Esophagus squamous epithelium (tissue), 5 donors: Measurements from ENCODE around the gene SEPTIN5. TPM values are rescaled to one million over a fixed set of nuclear protein-coding genes. Genes with fewer than 3 reads are reported as not detected.

ENCODE experiments used
- DNase-seq: peaks from one replicate; lab custom pipeline; 2025; lab: John Stamatoyannopoulos, UW
- H3K27ac ChIP-seq, 4 donors: fragments of 200-600 bp; sonication (generic); one replicate each; pipeline ENCODE4 v1.5.1; 2016 to 2019; ENCODE audit warnings: mild to moderate bottlenecking in 1 of 4
- H3K27me3 ChIP-seq, 4 donors: fragments of 200-600 bp; sonication (generic); 1 replicate in 3 of 4; 2 replicates in 1 of 4; pipeline versions ENCODE4 v1.5.1 to v1.6.0; 2017 to 2021; ENCODE audit warnings: antibody characterized with exemption in 1 of 4
- H3K36me3 ChIP-seq, 3 donors: fragments of 200-600 bp; sonication (generic); one replicate each; pipeline ENCODE4 v1.5.1; 2016 to 2019
- H3K4me1 ChIP-seq, 3 donors: fragments of 200-600 bp; sonication (generic); one replicate each; pipeline ENCODE4 v1.5.1; 2017 to 2019
- H3K4me3 ChIP-seq, 4 donors: fragments of 200-600 bp; sonication (generic); 1 replicate in 3 of 4; 2 replicates in 1 of 4; pipeline ENCODE4 v1.5.1; 2016 to 2019; ENCODE audit warnings: mild to moderate bottlenecking in 2 of 4, moderate library complexity in 1 of 4
- H3K9me3 ChIP-seq, 3 donors: fragments of 200-600 bp; sonication (generic); one replicate each; pipeline ENCODE4 v1.5.1; 2016 to 2019
- POLR2A ChIP-seq, 4 donors: fragments of 450-650 bp; IDR thresholded peaks; one replicate each; pipeline ENCODE4 v1.6.1; 2017; ENCODE audit warnings: antibody characterized with exemption in 4 of 4, mild to moderate bottlenecking in 4 of 4, moderate library complexity in 3 of 4
- WGBS, 2 donors: methylation state at CpG; one replicate each; pipeline ENCODE4 v1.1.5; 2018; 5-methylcytosine and 5-hydroxymethylcytosine counted together
- intact Hi-C: fragments of 100-400 bp; cut with DNase I; formaldehyde crosslinking; loops from one replicate; pipeline ENCODE4 v1.15.0; 2022
- total RNA-seq, 4 donors: library from RNA; depleted of rRNA; stranded (reverse); fragments of >200 nt; gene quantifications; one replicate each; pipeline ENCODE4 v1.1.0, GENCODE V29; 2016
- TF ChIP-seq, protein P1 (sequence below), 6 experiments: fragments of 450-650 bp in 4 of 6; fragments of 200-600 bp in 2 of 6; sonication (generic) in 2 of 6; IDR thresholded peaks; one replicate each; pipeline ENCODE4 v1.5.1; 2016 to 2019; ENCODE audit warnings: antibody characterized with exemption in 6 of 6, mild to moderate bottlenecking in 4 of 6, moderate library complexity in 4 of 6
- donor health status: DM: yes; HTN: yes; CAD: no.

SEPTIN5 gene
- total RNA-seq, 4 donors from 2014 or later: 19.8 to 69.7 (median 36.3) TPM

DNA sequence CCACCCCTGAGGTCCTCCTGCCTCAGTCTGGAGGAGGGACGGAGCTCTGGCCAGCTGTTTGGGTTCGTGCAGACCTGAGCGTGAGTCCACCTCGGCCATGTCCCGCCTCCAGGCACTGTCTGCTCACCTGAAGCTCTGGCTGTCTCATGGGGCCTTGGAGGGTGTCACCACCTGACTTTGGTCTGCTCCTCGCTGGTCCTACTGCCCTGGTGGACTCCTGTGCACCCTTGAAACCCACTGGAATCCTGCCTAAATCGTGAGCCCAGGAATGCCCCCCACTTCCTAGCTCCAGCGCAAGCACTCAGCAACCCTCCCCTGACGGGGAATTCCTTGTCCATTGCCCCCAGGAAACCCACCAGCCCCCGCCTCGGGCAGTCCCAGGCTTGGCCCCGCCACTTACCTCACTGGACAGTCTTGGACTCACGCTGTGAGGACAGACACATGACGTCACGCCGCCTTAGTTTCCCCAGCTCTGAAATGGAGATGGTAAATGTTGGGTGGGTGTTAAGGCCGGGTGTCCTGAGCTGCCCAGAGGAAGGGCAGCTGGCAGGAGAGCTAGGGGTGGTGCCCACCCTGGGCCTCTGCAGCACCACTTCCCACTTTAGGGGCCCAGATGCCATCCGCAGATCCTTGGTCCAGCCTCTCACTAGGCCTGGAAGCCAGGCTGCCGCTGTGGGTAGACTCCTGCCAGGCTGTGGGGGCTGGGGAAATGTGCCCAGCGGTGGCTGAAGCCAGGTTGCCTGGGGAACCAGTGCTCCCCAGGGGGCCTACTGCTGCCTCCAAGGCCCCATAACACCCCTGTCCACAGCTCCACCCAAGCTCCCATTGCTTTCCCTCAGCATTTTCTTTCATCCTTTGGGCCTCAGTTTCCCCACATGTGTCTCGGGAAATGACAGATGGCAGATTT lies 28.1 kb downstream of the SEPTIN5 start:
- 81 to 83% methylated on average over 2 to 4 of the region's 21 CpGs for WGBS, 2 donors
- DNase-seq: no peak
- Histone ChIP-seq H3K36me3 (no peaks in the 10 kb centered on the region), H3K9me3 (no peaks in the 10 kb centered on the region), H3K4me3 (no peak overlapping the region), H3K4me1 (no peaks in the 10 kb centered on the region), H3K27ac (no peak overlapping the region), H3K27me3 (peaks cover 0 to 10% (median 0%) of the 10 kb centered on the region in 4 donors)
- intact Hi-C loops: no loop called here
- TF ChIP-seq POLR2A (IDR thresholded peaks at IDR 0.05): no peak
- TF ChIP-seq, protein P1, sequence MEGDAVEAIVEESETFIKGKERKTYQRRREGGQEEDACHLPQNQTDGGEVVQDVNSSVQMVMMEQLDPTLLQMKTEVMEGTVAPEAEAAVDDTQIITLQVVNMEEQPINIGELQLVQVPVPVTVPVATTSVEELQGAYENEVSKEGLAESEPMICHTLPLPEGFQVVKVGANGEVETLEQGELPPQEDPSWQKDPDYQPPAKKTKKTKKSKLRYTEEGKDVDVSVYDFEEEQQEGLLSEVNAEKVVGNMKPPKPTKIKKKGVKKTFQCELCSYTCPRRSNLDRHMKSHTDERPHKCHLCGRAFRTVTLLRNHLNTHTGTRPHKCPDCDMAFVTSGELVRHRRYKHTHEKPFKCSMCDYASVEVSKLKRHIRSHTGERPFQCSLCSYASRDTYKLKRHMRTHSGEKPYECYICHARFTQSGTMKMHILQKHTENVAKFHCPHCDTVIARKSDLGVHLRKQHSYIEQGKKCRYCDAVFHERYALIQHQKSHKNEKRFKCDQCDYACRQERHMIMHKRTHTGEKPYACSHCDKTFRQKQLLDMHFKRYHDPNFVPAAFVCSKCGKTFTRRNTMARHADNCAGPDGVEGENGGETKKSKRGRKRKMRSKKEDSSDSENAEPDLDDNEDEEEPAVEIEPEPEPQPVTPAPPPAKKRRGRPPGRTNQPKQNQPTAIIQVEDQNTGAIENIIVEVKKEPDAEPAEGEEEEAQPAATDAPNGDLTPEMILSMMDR (IDR thresholded peaks at IDR 0.05): no peak

DNA sequence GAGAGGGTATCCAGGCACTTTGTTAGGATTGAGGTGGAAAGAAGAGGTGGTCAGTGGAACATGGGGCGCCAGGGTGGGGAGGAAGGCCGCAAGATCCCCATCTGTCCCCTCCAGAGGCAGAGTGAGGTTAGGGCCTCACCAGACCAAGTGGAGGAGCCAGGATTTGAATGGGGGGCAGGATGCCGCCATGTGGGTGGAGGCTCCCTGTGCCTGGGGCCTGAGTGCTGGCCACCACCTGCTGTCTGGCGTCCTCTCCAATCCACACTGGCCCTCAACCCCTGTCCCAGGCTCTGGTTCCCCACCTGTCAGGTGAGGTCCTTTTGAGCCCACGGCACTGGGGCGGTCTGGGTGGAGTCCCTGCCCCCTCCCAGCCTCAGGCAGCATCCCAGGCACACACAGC lies 28.8 kb downstream of the SEPTIN5 start:
- Histone ChIP-seq H3K36me3 (no peaks in the 10 kb centered on the region), H3K9me3 (no peaks in the 10 kb centered on the region), H3K4me1 (no peaks in the 10 kb centered on the region), H3K27ac (no peak overlapping the region), H3K4me3 (no peak overlapping the region), H3K27me3 (peaks cover 0 to 7% (median 0%) of the 10 kb centered on the region in 4 donors)
- intact Hi-C loops: no loop called here
- WGBS, 2 donors: 86 to 89% methylated on average over 3 to 4 of the region's 6 CpGs
- no peak for DNase-seq
- no peak for TF ChIP-seq POLR2A (IDR thresholded peaks at IDR 0.05)
- TF ChIP-seq, protein P1 (IDR thresholded peaks at IDR 0.05): no peak

DNA sequence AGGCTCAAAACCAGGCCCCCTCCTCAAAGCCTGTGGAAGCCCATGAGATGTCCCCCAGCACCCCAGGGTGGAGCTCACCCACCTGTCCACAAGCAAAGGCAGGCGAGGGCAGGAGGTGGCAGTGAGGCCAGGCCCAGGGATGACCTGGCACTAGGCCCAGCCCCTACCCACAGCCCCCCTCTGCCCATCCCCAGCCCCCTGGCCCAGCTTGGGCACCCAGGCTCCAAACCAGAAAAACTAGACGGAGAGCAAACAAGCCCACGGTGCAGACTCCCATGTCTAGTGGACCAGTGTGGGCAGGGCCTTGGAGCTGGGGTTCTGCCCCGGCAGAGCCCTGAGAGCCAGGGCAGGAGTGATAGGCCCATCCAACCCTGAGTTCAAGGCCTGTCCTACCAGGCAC lies 29.3 kb downstream of the SEPTIN5 start:
- intact Hi-C loops: no loop called here
- DNase-seq: no peak
- no peaks in the 10 kb centered on the region for H3K36me3 ChIP-seq
- H3K4me3 ChIP-seq: no peak overlapping the region
- no peaks in the 10 kb centered on the region for H3K4me1 ChIP-seq
- TF ChIP-seq, protein P1 (IDR thresholded peaks at IDR 0.05): no peak
- no peak for TF ChIP-seq POLR2A (IDR thresholded peaks at IDR 0.05)
- 80% methylated on average over 1 of the region's 4 CpGs; no CpG with 5 or more reads in 1 of the 2 donors for WGBS, 2 donors
- no peaks in the 10 kb centered on the region for H3K9me3 ChIP-seq
- H3K27ac ChIP-seq: no peak overlapping the region
- peaks cover 0 to 6% (median 0%) of the 10 kb centered on the region in 4 donors for H3K27me3 ChIP-seq

DNA sequence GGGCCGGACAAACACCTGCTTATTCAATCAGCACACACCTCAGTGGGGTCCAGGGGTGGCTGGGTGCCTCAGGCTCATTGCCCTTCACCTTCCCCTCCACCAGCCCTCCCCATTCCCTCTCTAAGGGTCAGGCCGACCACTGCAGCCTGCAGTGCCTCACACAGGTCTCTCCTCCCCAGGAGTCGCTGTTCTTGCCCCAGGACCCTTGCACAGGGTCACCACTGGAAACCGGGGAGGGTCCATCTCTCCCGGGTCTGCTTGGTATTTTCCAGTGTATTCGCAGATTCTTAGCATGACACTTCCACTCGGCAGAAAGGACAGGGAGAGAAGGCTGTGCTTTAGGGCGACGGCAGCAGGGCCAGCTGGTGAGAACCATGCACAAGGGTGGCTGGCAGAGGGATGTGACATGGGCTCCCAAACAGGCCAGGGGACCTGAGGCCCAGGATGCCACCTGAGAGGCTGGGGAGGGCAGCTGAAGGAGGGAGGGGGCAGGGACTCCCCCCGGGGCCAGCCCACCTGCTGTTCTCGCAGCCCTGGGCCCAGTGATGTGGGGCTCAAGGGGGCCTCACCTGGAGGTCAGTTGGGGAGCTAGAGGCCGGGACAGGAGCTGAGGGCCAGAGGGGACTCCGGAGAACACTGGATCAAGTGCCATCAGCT lies 30.2 kb downstream of the SEPTIN5 start:
- Histone ChIP-seq H3K36me3 (no peaks in the 10 kb centered on the region), H3K9me3 (no peaks in the 10 kb centered on the region), H3K4me1 (no peaks in the 10 kb centered on the region), H3K27me3 (peaks cover 0 to 7% (median 0%) of the 10 kb centered on the region in 4 donors), H3K4me3 (no peak overlapping the region), H3K27ac (no peak overlapping the region)
- DNase-seq: no peak
- TF ChIP-seq POLR2A (IDR thresholded peaks at IDR 0.05): no peak
- TF ChIP-seq, protein P1 (IDR thresholded peaks at IDR 0.05): no peak
- 79 to 89% methylated on average over 6 to 7 of the region's 13 CpGs for WGBS, 2 donors
- intact Hi-C loops: no loop called here
